CD14-positive monocyte (primary cell): ENCODE data around the gene ZNF513. TPM values are rescaled to one million over a fixed set of nuclear protein-coding genes. Genes with fewer than 3 reads are reported as not detected.
"Not testable (repeated sequence)": the region's sequence is repeated elsewhere in the genome, so short reads cannot be mapped to it uniquely, and the experiment has no call there.

Source experiments
- DNase-seq, 3 donors: peaks; one replicate each; pipeline ENCODE4 v3.0.0-alpha.2; 2011 to 2022
- H2AFZ ChIP-seq: 2 replicates; pipeline ENCODE4 v1.6.0; 2012; ENCODE audit warnings: mild to moderate bottlenecking, low read depth, low read length, inconsistent platforms; ENCODE audit not compliant: insufficient read depth, poor library complexity, severe bottlenecking
- H3K27ac ChIP-seq, 2 donors: 1 replicate in 1 of 2; 2 replicates in 1 of 2; pipeline ENCODE4 v1.5.1; 2012 to 2013; ENCODE audit warnings: low read length in 2 of 2, control low read depth in 1 of 2, inconsistent platforms in 1 of 2, low read depth in 1 of 2, mild to moderate bottlenecking in 1 of 2
- H3K27me3 ChIP-seq, 2 donors: one replicate each; pipeline versions ENCODE4 v1.6.0 to v1.6.1; 2011 to 2013; ENCODE audit warnings: low read length in 2 of 2; ENCODE audit not compliant: control insufficient read depth in 2 of 2, insufficient read depth in 2 of 2
- H3K36me3 ChIP-seq, 2 donors: replicated peaks in 1 of 2; 1 replicate in 1 of 2; 2 replicates in 1 of 2; pipeline versions ENCODE4 v1.5.1 to v1.6.1; 2012 to 2013; ENCODE audit warnings: low read length in 2 of 2, control low read depth in 1 of 2, inconsistent platforms in 1 of 2, mild to moderate bottlenecking in 1 of 2; ENCODE audit not compliant: insufficient read depth in 2 of 2, control insufficient read depth in 1 of 2
- H3K4me1 ChIP-seq, 2 donors: 1 replicate in 1 of 2; 2 replicates in 1 of 2; pipeline versions ENCODE4 v1.5.1 to v1.6.1; 2012 to 2013; ENCODE audit warnings: low read length in 2 of 2, control low read depth in 1 of 2, inconsistent platforms in 1 of 2, mild to moderate bottlenecking in 1 of 2, moderate library complexity in 1 of 2; ENCODE audit not compliant: insufficient read depth in 2 of 2, control insufficient read depth in 1 of 2
- H3K4me2 ChIP-seq: replicated peaks from 2 replicates; pipeline ENCODE3; 2012; ENCODE audit warnings: low read length, moderate library complexity, mild to moderate bottlenecking; ENCODE audit not compliant: poor library complexity, severe bottlenecking; ENCODE audit errors: extremely low read depth
- H3K4me3 ChIP-seq, 3 experiments: fragments of 200-600 bp in 1 of 3; sonication (generic) in 1 of 3; replicated peaks in 1 of 3; 1 replicate in 2 of 3; 2 replicates in 1 of 3; pipeline ENCODE4 v1.5.1; 2011 to 2013; ENCODE audit warnings: low read length in 3 of 3, mild to moderate bottlenecking in 3 of 3, control low read depth in 2 of 3, low read depth in 2 of 3, inconsistent platforms in 1 of 3, moderate library complexity in 1 of 3
- H3K79me2 ChIP-seq: 2 replicates; pipeline ENCODE4 v1.6.0; 2012; ENCODE audit warnings: mild to moderate bottlenecking, control low read depth, inconsistent platforms, low read length, moderate library complexity; ENCODE audit not compliant: insufficient read depth
- H3K9ac ChIP-seq: 2 replicates; pipeline ENCODE4 v1.6.0; 2017; ENCODE audit warnings: low read length, mild to moderate bottlenecking; ENCODE audit not compliant: insufficient read depth, poor library complexity, severe bottlenecking
- H3K9me3 ChIP-seq, 2 donors: replicated peaks in 1 of 2; 1 replicate in 1 of 2; 2 replicates in 1 of 2; pipeline versions ENCODE4 v1.5.1 to v1.6.1; 2012 to 2013; ENCODE audit warnings: low read length in 2 of 2, control low read depth in 1 of 2; ENCODE audit not compliant: control insufficient read depth in 1 of 2, insufficient read depth in 1 of 2
- H4K20me1 ChIP-seq: 2 replicates; pipeline ENCODE4 v1.6.0; 2012; ENCODE audit warnings: mild to moderate bottlenecking, low read length, control low read depth, moderate library complexity; ENCODE audit not compliant: insufficient read depth
- H3K27ac Mint-ChIP-seq, 7 donors: one replicate each; pipeline ENCODE4 v1.8.0; 2020; ENCODE audit warnings: mild to moderate bottlenecking in 7 of 7, mixed read lengths in 7 of 7, moderate library complexity in 6 of 7, inconsistent platforms in 2 of 7
- H3K27me3 Mint-ChIP-seq, 3 donors: one replicate each; pipeline ENCODE4 v1.8.0; 2021 to 2022; ENCODE audit warnings: low read depth in 3 of 3, mild to moderate bottlenecking in 3 of 3, mixed read lengths in 3 of 3, moderate library complexity in 3 of 3, inconsistent platforms in 1 of 3
- H3K36me3 Mint-ChIP-seq, 2 donors: one replicate each; pipeline ENCODE4 v1.8.0; 2020; ENCODE audit warnings: mixed read lengths in 2 of 2, inconsistent platforms in 1 of 2, mild to moderate bottlenecking in 1 of 2
- H3K4me1 Mint-ChIP-seq: one replicate; pipeline ENCODE4 v1.8.0; 2020; ENCODE audit warnings: mild to moderate bottlenecking, mixed read lengths
- H3K4me3 Mint-ChIP-seq, 2 donors: one replicate each; pipeline ENCODE4 v1.8.0; 2020; ENCODE audit warnings: mild to moderate bottlenecking in 2 of 2, mixed read lengths in 2 of 2, moderate library complexity in 1 of 2
- H3K9me3 Mint-ChIP-seq, 7 donors: one replicate each; pipeline ENCODE4 v1.8.0; 2020 to 2022; ENCODE audit warnings: mixed read lengths in 7 of 7, mild to moderate bottlenecking in 6 of 7, moderate library complexity in 6 of 7, inconsistent platforms in 2 of 7
- CTCF ChIP-seq: fragments of 200-600 bp; IDR thresholded peaks from one replicate; pipeline ENCODE4 v1.8.0; 2022; ENCODE audit warnings: antibody characterized with exemption, mild to moderate bottlenecking
- WGBS: methylation state at CpG from one replicate; pipeline ENCODE4 v1.1.5; 2013; ENCODE audit warnings: missing lambda C conversion rate; ENCODE audit not compliant: insufficient coverage; 5-methylcytosine and 5-hydroxymethylcytosine counted together
- intact Hi-C, 2 donors: fragments of 100-400 bp; cut with micrococcal nuclease; formaldehyde crosslinking; loops; one replicate each; pipeline versions ENCODE4 v1.15.0 to v1.15.1; 2023
- polyA plus RNA-seq, 3 donors: library from polyadenylated mRNA; depleted of rRNA in 1 of 3; unstranded in 2 of 3; stranded (reverse) in 1 of 3; fragments of 300-500 nt in 2 of 3; fragments of >200 nt in 1 of 3; fragmentation: Illumina TruSeq in 2 of 3; gene quantifications; 1 replicate in 2 of 3; 2 replicates in 1 of 3; pipeline ENCODE4 v1.2.3, GENCODE V29; 2012 to 2021

The ZNF513 gene
- polyA plus RNA-seq, 3 donors = 2.4 to 36.8 (median 2.6) TPM

GRCh38 chr2:27428213-27428977, 47.9 kb upstream of the ZNF513 start, which contains the start of gene NRBP1:
NRBP1 (plus strand) TSS chr2:27428631; CDS start chr2:27433274, 4,643 bp downstream.
- H3K27me3 Mint-ChIP-seq = no peaks in the 10 kb centered on the region
- Histone ChIP-seq H4K20me1 (peaks cover 44% of the 10 kb centered on the region), H3K79me2 (peaks cover 48% of the 10 kb centered on the region), H2AFZ (peak within 1 kb of the TSS; percentile 98), H3K4me3 (peak within 1 kb of the TSS; percentile 64 to 98 (median 73)), H3K36me3 (peaks cover 6 to 11% of the 10 kb centered on the region in 2 donors), H3K27me3 (no peaks in the 10 kb centered on the region), H3K9ac (peak within 1 kb of the TSS; percentile 94), H3K4me2 (peak within 1 kb of the TSS; percentile 96), H3K9me3 (no peaks in the 10 kb centered on the region), H3K4me1 (peaks cover 19 to 28% of the 10 kb centered on the region in 2 donors), H3K27ac (peak within 1 kb of the TSS; percentile 81 to 89)
- TF ChIP-seq CTCF = no peak
- H3K9me3 Mint-ChIP-seq = peaks cover 0 to 3% (median 0%) of the 10 kb centered on the region in 7 donors
- WGBS = under 1% methylated on average over 72 of the region's 75 CpGs
- H3K4me3 Mint-ChIP-seq = peak within 1 kb of the TSS; percentile 96
- peaks cover 29% of the 10 kb centered on the region for H3K4me1 Mint-ChIP-seq
- peak within 1 kb of the TSS; percentile 90 to 97 (median 93) for H3K27ac Mint-ChIP-seq
- peak; percentile 80 to 83 (median 80) for DNase-seq
- intact Hi-C loops = loop anchor here (1.0 to 10.0 kb wide), 4 partner anchors 18 to 216 kb away; partner anchors contain the start of genes EIF2B4 (in 2 of the 2), SNX17 (in 2 of the 2), ZNF512 (in 2 of the 2) and ATRAID (in 1 of the 2)
- H3K36me3 Mint-ChIP-seq = peaks cover 9 to 18% of the 10 kb centered on the region in 2 donors

GRCh38 chr2:27427863-27428212, 47.3 kb upstream of the ZNF513 start:
- Histone ChIP-seq H3K4me3 (peak overlapping the region; percentile 64 to 98 (median 73)), H3K9ac (peak overlapping the region; percentile 94), H3K27ac (peak overlapping the region; percentile 81 to 89), H3K4me2 (peak overlapping the region; percentile 96), H3K79me2 (peaks cover 42% of the 10 kb centered on the region), H3K4me1 (peaks cover 19 to 28% of the 10 kb centered on the region in 2 donors), H3K9me3 (no peaks in the 10 kb centered on the region), H2AFZ (peak overlapping the region; percentile 98), H4K20me1 (peaks cover 39% of the 10 kb centered on the region), H3K36me3 (peaks cover 0 to 5% of the 10 kb centered on the region in 2 donors), H3K27me3 (no peaks in the 10 kb centered on the region)
- Mint-ChIP-seq H3K4me1 (peaks cover 29% of the 10 kb centered on the region), H3K27ac (peak overlapping the region in 6 of 7 donors; percentile 78 to 97 (median 94)), H3K36me3 (peaks cover 4 to 12% of the 10 kb centered on the region in 2 donors), H3K9me3 (peaks cover 0 to 3% (median 0%) of the 10 kb centered on the region in 7 donors), H3K4me3 (peak overlapping the region; percentile 96), H3K27me3 (peaks cover 0 to 2% (median 0%) of the 10 kb centered on the region in 3 donors)
- 50% methylated on average over 2 of the region's 7 CpGs for WGBS
- intact Hi-C loops = loop anchor here (1.0 to 10.0 kb wide), 4 partner anchors 18 to 216 kb away; partner anchors contain the start of genes EIF2B4 (in 2 of the 2), SNX17 (in 2 of the 2), ZNF512 (in 2 of the 2) and ATRAID (in 1 of the 2)
- no peak for TF ChIP-seq CTCF
- DNase-seq = no peak

- intact Hi-C loops = loop anchor here (5.0 to 10.0 kb wide), 3 partner anchors 53 to 213 kb away; partner anchors contain the start of genes EIF2B4 (in 2 of the 2), SNX17 (in 2 of the 2), ZNF512 (in 2 of the 2) and ATRAID (in 1 of the 2)
- H3K36me3 ChIP-seq, H3K4me3 ChIP-seq, H3K27ac Mint-ChIP-seq, H2AFZ ChIP-seq, H3K27ac ChIP-seq, DNase-seq, H3K9ac ChIP-seq, H3K27me3 ChIP-seq, H3K9me3 Mint-ChIP-seq, H3K36me3 Mint-ChIP-seq, H3K4me3 Mint-ChIP-seq, H3K4me2 ChIP-seq, H3K9me3 ChIP-seq, H3K27me3 Mint-ChIP-seq: not testable (repeated sequence)
- 95% methylated on average over 3 of the region's 10 CpGs for WGBS
- H3K4me1 ChIP-seq = peaks cover 13 to 19% of the 10 kb centered on the region in 2 donors
- H3K4me1 Mint-ChIP-seq = peaks cover 17% of the 10 kb centered on the region
- H4K20me1 ChIP-seq = peaks cover 11% of the 10 kb centered on the region
- peaks cover 14% of the 10 kb centered on the region for H3K79me2 ChIP-seq
Measured at GRCh38 chr2:27425039-27425438, 44.5 kb upstream of the ZNF513 start.
